ENCODE results near the gene KDM5C. TPM values are rescaled to one million over a fixed set of nuclear protein-coding genes. Genes with fewer than 3 reads are reported as not detected.

Gene KDM5C
- total and polyA plus RNA-seq, 8 donors, result 26.8 to 70.5 (median 40.3) TPM

DNA sequence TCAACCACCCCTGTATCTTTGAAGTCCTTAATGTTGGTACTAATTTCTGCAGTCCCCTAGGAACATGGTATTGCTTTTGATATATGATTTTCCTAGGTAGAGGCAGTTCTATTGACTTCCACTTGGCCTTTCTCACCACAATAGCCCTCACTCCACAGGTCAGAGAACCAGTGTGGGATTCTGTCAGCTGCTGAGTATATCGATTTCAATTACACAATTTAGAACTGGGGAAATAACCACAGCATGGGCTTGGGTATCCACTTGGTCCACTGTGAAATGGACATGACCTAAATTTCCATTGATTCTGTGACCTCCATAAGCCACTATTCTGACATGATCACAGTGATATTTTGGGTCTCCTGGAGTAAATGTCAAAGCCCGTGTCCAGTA lies 68.8 kb downstream of the KDM5C start:
- 67 to 78% methylated on average over 2 of the region's 2 CpGs for WGBS, 2 donors
- DNase-seq (peak in 1 of 6 donors; percentile 2), FAIRE-seq (no peak), ATAC-seq (no peak)
- Histone ChIP-seq H3K27me3 (peaks cover 0 to 6% (median 0%) of the 10 kb centered on the region in 4 donors), H3K4me3 (no peak overlapping the region), H3K4me1 (no peaks in the 10 kb centered on the region), H3K36me3 (no peaks in the 10 kb centered on the region), H3K9me3 (no peaks in the 10 kb centered on the region), H3K27ac (no peak overlapping the region)
- intact Hi-C loops (cut with DNase I), result no loop called here
- TF ChIP-seq, protein P1, sequence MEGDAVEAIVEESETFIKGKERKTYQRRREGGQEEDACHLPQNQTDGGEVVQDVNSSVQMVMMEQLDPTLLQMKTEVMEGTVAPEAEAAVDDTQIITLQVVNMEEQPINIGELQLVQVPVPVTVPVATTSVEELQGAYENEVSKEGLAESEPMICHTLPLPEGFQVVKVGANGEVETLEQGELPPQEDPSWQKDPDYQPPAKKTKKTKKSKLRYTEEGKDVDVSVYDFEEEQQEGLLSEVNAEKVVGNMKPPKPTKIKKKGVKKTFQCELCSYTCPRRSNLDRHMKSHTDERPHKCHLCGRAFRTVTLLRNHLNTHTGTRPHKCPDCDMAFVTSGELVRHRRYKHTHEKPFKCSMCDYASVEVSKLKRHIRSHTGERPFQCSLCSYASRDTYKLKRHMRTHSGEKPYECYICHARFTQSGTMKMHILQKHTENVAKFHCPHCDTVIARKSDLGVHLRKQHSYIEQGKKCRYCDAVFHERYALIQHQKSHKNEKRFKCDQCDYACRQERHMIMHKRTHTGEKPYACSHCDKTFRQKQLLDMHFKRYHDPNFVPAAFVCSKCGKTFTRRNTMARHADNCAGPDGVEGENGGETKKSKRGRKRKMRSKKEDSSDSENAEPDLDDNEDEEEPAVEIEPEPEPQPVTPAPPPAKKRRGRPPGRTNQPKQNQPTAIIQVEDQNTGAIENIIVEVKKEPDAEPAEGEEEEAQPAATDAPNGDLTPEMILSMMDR (IDR thresholded peaks at IDR 0.05), result no peak

GRCh38 chrX:53155512-53156206 lies 69.3 kb downstream of the KDM5C start:
- no peaks in the 10 kb centered on the region for H3K36me3 ChIP-seq
- no peak for ATAC-seq
- no peak overlapping the region for H3K27ac ChIP-seq
- TF ChIP-seq, protein P1 (IDR thresholded peaks at IDR 0.05), result no peak
- peaks cover 0 to 6% (median 0%) of the 10 kb centered on the region in 4 donors for H3K27me3 ChIP-seq
- H3K9me3 ChIP-seq, result no peaks in the 10 kb centered on the region
- FAIRE-seq, result no peak
- DNase-seq, result no peak
- H3K4me1 ChIP-seq, result no peaks in the 10 kb centered on the region
- intact Hi-C loops (cut with DNase I), result no loop called here
- 79 to 93% methylated on average over 8 of the region's 8 CpGs for WGBS, 2 donors
- H3K4me3 ChIP-seq, result no peak overlapping the region

- H3K4me3 ChIP-seq, result no peak overlapping the region
- H3K27me3 ChIP-seq, result peaks cover 0 to 6% (median 0%) of the 10 kb centered on the region in 4 donors
- no peaks in the 10 kb centered on the region for H3K4me1 ChIP-seq
- intact Hi-C loops (cut with DNase I), result no loop called here
- H3K9me3 ChIP-seq, result no peaks in the 10 kb centered on the region
- no peaks in the 10 kb centered on the region for H3K36me3 ChIP-seq
- TF ChIP-seq, protein P1 (IDR thresholded peaks at IDR 0.05), result no peak
- ATAC-seq (no peak), DNase-seq (no peak), FAIRE-seq (no peak)
- H3K27ac ChIP-seq, result no peak overlapping the region
- 97 to 100% methylated on average over 1 of the region's 1 CpG for WGBS, 2 donors
These were observed 71.4 kb downstream of the KDM5C start for GRCh38 chrX:53153581-53153980.

Small RNA genes within 50 kb of the gene (microRNA-seq; reads per million reads assigned to microRNA genes)
- 1.5 reads per million in 2 donors for gene MIR6894
- gene MIR6895, result 0 reads per million in 2 donors

Other genes with a start within 250 kb of the KDM5C start
- 1 to 10 TPM in 1 of 6 donors, under 1 TPM in 5; 0.20 to 1.1 (median 0.38) TPM for gene GPR173, start 176.4 kb downstream of the KDM5C start, total RNA-seq
- 1 to 10 TPM in 1 of 2 donors, under 1 TPM in 1; 0.68 to 1.9 TPM for gene GPR173, start 176.4 kb downstream of the KDM5C start, polyA plus RNA-seq
- 10 to 100 TPM; 11.8 to 34.5 (median 17.3) TPM for gene TSPYL2, start 142.8 kb downstream of the KDM5C start, total RNA-seq
- gene TSPYL2, start 142.8 kb downstream of the KDM5C start, polyA plus RNA-seq, result 100 to 1,000 TPM; 120 to 134 TPM
- gene KANTR, start 131.1 kb downstream of the KDM5C start, total RNA-seq, result 1 to 10 TPM; 2.4 to 7.2 (median 4.9) TPM
- gene KANTR, start 131.1 kb downstream of the KDM5C start, polyA plus RNA-seq, result 10 to 100 TPM in 1 of 2 donors, 1 to 10 TPM in 1; 8.2 to 10.8 TPM
- 10 to 100 TPM in 2 of 6 donors, 1 to 10 TPM in 4; 7.5 to 12.5 (median 8.8) TPM for gene IQSEC2, start 56.4 kb upstream of the KDM5C start, total RNA-seq
- gene IQSEC2, start 56.4 kb upstream of the KDM5C start, polyA plus RNA-seq, result 10 to 100 TPM; 10.2 to 13.2 TPM
- gene SMC1A, start 197.4 kb upstream of the KDM5C start, total RNA-seq, result 10 to 100 TPM; 17.0 to 38.2 (median 24.3) TPM
- 1 to 10 TPM; 6.1 to 6.8 TPM for gene SMC1A, start 197.4 kb upstream of the KDM5C start, polyA plus RNA-seq
- 1 to 10 TPM in 2 of 6 donors, under 1 TPM in 4; 0.31 to 1.2 (median 0.61) TPM for gene RIBC1, start 197.7 kb upstream of the KDM5C start, total RNA-seq
- gene RIBC1, start 197.7 kb upstream of the KDM5C start, polyA plus RNA-seq, result 1 to 10 TPM; 2.2 to 3.3 TPM
- gene HSD17B10, start 209.2 kb upstream of the KDM5C start, total RNA-seq, result 10 to 100 TPM; 26.8 to 54.1 (median 40.2) TPM
- 10 to 100 TPM; 29.4 to 54.7 TPM for gene HSD17B10, start 209.2 kb upstream of the KDM5C start, polyA plus RNA-seq

Measured in pancreas (tissue), 10 donors.